Measurements from ENCODE around the gene ZNF595.
"Not testable (repeated sequence)": the region's sequence is repeated elsewhere in the genome, so short reads cannot be mapped to it uniquely, and the experiment has no call there.

The ZNF595 gene

GRCh38 chr4:51655-52277 is 1.4 kb upstream of the ZNF595 start:
- DNase-seq (ENCODE audit: low read depth); H3K4me3 ChIP-seq (ENCODE audit: low read depth, low read length); in situ Hi-C loops (cut with HindIII; ENCODE audit: low sequenced_read_pairs): not testable (repeated sequence)

- DNase-seq (ENCODE audit: low read depth); in situ Hi-C loops (cut with HindIII; ENCODE audit: low sequenced_read_pairs): not testable (repeated sequence)
- H3K4me3 ChIP-seq (ENCODE audit: low read depth, low read length): peak overlapping the region; percentile 30
Observed at GRCh38 chr4:53521-53920, 400 bp downstream of the ZNF595 start.

DNA sequence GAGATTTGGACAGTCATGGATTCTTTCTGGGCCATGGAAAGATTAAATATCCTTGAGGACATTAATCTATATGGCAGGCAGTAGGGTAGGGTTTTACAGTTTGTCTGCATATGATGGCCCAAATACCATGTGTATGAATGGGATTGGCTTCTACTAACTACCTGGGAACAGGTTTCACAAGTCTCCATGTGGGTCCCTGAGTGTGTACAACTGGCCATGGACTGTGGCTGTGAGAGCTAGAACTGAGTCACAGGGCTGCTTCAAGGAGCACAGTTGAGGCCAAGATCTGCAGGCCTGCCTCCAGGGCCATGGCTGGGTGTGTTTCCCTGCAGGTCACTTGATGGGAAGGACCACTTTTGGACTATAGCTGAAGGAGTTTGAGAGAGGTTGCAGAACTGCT is 11.6 kb downstream of the ZNF595 start:
- DNase-seq (ENCODE audit: low read depth); H3K4me3 ChIP-seq (ENCODE audit: low read depth, low read length); in situ Hi-C loops (cut with HindIII; ENCODE audit: low sequenced_read_pairs): not testable (repeated sequence)

DNA sequence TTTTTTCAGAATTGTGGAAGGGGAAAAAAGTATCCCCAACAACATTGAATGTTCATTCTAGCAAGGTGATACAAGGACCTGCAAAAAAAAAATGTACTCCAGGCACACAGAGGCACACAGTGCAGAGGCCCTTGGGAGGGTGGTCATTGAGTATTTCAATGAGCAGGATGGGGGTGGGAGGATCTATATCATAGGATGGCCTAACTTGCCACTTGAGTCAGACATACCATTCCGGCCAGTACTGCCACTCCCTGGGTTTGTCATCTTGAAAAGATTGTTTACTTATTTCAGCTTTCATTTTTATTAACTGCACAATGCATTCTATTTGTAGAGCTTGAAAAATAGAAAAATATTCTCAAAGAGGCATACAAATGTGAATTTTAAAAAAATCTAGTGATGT is 18.7 kb downstream of the ZNF595 start:
- TF ChIP-seq, protein P1, sequence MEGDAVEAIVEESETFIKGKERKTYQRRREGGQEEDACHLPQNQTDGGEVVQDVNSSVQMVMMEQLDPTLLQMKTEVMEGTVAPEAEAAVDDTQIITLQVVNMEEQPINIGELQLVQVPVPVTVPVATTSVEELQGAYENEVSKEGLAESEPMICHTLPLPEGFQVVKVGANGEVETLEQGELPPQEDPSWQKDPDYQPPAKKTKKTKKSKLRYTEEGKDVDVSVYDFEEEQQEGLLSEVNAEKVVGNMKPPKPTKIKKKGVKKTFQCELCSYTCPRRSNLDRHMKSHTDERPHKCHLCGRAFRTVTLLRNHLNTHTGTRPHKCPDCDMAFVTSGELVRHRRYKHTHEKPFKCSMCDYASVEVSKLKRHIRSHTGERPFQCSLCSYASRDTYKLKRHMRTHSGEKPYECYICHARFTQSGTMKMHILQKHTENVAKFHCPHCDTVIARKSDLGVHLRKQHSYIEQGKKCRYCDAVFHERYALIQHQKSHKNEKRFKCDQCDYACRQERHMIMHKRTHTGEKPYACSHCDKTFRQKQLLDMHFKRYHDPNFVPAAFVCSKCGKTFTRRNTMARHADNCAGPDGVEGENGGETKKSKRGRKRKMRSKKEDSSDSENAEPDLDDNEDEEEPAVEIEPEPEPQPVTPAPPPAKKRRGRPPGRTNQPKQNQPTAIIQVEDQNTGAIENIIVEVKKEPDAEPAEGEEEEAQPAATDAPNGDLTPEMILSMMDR (IDR thresholded peaks at IDR 0.05; ENCODE audit: low read depth, low read length, missing control alignments): no peak
- in situ Hi-C loops (cut with HindIII; ENCODE audit: low sequenced_read_pairs): no loop called here
- no peak for DNase-seq (ENCODE audit: low read depth)
- H3K4me3 ChIP-seq (ENCODE audit: low read depth, low read length): no peak overlapping the region

GRCh38 chr4:85951-86350 is 32.8 kb downstream of the ZNF595 start:
- in situ Hi-C loops (cut with HindIII; ENCODE audit: low sequenced_read_pairs): no loop called here

GRCh38 chr4:86559-87324 is 33.6 kb downstream of the ZNF595 start:
- DNase-seq (ENCODE audit: low read depth); H3K4me3 ChIP-seq (ENCODE audit: low read depth, low read length); in situ Hi-C loops (cut with HindIII; ENCODE audit: low sequenced_read_pairs): not testable (repeated sequence)

More at GRCh38 chr4:85951-86350, 32.8 kb downstream of the ZNF595 start:
- TF ChIP-seq, protein P1 (IDR thresholded peaks at IDR 0.05; ENCODE audit: low read depth, low read length, missing control alignments): no peak
- DNase-seq (ENCODE audit: low read depth): no peak
- no peak overlapping the region for H3K4me3 ChIP-seq (ENCODE audit: low read depth, low read length)

- H3K4me3 ChIP-seq (ENCODE audit: low read depth, low read length): no peak overlapping the region
- in situ Hi-C loops (cut with HindIII; ENCODE audit: low sequenced_read_pairs): no loop called here
- TF ChIP-seq, protein P1 (IDR thresholded peaks at IDR 0.05; ENCODE audit: low read depth, low read length, missing control alignments): no peak
- no peak for DNase-seq (ENCODE audit: low read depth)
Observed at GRCh38 chr4:98386-98785, 45.3 kb downstream of the ZNF595 start.

GRCh38 chr4:99863-100262 is 46.7 kb downstream of the ZNF595 start:
- no peak overlapping the region for H3K4me3 ChIP-seq (ENCODE audit: low read depth, low read length)
- DNase-seq (ENCODE audit: low read depth): no peak
- TF ChIP-seq, protein P1 (IDR thresholded peaks at IDR 0.05; ENCODE audit: low read depth, low read length, missing control alignments): no peak
- in situ Hi-C loops (cut with HindIII; ENCODE audit: low sequenced_read_pairs): no loop called here
